ENCODE data around the gene WDR18.

WDR18 gene

DNA sequence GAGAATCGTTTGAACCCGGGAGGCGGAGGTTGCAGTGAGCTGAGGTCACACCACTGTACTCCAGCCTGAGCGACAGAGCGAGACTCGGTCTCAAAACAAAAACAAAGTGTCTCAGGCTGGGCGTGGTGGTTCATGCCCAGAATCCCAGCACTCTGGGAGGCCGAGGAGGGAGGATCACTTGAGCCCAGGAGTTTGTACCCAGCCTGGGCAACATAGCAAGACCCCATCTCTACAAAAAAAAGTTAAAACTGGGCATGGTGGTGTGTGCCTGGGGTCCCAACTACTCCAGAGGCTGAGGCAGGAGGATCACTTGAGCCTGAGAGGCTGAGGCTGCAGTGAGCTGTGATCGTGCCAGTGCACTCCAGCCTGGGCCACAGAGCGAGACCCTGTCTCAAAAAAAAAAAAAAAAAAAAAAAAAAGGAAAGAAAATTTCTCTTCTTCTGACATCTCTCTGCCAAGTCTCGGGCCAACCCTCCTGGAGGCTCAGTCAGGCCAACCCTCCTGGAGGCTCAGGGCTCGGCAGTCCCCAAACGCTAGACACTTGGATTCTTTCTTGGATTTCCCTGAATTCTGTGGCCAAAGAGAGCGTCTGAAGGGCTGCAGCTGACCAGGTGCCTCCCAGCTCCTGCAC lies 32.0 kb upstream of the WDR18 start:
- DNase-seq (ENCODE audit: insufficient read length, low spot score), result no peak
- TF ChIP-seq, protein P1, sequence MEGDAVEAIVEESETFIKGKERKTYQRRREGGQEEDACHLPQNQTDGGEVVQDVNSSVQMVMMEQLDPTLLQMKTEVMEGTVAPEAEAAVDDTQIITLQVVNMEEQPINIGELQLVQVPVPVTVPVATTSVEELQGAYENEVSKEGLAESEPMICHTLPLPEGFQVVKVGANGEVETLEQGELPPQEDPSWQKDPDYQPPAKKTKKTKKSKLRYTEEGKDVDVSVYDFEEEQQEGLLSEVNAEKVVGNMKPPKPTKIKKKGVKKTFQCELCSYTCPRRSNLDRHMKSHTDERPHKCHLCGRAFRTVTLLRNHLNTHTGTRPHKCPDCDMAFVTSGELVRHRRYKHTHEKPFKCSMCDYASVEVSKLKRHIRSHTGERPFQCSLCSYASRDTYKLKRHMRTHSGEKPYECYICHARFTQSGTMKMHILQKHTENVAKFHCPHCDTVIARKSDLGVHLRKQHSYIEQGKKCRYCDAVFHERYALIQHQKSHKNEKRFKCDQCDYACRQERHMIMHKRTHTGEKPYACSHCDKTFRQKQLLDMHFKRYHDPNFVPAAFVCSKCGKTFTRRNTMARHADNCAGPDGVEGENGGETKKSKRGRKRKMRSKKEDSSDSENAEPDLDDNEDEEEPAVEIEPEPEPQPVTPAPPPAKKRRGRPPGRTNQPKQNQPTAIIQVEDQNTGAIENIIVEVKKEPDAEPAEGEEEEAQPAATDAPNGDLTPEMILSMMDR (IDR thresholded peaks at IDR 0.05; ENCODE audit: insufficient read depth, missing control alignments), result no peak
- no peak for FAIRE-seq

DNA sequence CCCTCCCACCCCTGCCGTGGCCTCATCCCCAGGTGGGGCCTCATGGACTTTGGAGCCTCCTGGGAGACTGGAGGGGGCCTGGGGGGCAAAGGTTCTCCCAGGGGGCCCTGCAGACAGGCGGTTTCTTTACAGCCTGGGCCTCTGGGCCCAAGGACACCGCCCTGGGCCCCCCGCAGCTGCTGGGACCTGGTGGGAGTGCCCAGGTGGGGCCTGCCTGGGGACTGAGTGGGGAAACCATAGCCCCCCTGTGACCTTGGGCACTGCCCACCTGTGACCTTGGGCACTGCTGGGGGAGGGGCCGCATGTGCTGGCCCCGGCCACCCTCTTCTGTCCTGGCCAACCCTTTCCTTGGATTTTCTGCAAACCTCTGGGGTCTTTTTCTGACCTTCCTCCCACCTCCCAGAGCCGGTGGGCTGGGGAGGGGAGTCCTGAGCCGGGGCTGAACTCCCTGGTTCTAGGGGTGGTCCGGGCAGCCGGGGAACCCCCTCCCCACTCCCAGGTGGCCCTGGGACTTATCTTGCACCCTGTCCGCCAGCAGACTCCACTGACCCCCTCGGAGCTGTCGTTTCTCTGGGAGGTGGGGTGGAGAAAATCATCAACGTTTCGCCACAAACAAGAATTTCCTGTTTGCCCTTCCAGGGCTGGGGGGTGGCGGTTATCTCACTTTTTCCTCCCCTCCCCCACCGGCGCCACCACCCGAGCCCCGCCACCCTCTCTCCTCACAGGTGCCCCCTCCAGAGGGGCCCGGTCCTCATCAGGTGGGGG lies 31.3 kb upstream of the WDR18 start:
- DNase-seq (ENCODE audit: insufficient read length, low spot score) (no peak), FAIRE-seq (no peak)
- TF ChIP-seq, protein P1 (IDR thresholded peaks at IDR 0.05; ENCODE audit: insufficient read depth, missing control alignments), result no peak

DNA sequence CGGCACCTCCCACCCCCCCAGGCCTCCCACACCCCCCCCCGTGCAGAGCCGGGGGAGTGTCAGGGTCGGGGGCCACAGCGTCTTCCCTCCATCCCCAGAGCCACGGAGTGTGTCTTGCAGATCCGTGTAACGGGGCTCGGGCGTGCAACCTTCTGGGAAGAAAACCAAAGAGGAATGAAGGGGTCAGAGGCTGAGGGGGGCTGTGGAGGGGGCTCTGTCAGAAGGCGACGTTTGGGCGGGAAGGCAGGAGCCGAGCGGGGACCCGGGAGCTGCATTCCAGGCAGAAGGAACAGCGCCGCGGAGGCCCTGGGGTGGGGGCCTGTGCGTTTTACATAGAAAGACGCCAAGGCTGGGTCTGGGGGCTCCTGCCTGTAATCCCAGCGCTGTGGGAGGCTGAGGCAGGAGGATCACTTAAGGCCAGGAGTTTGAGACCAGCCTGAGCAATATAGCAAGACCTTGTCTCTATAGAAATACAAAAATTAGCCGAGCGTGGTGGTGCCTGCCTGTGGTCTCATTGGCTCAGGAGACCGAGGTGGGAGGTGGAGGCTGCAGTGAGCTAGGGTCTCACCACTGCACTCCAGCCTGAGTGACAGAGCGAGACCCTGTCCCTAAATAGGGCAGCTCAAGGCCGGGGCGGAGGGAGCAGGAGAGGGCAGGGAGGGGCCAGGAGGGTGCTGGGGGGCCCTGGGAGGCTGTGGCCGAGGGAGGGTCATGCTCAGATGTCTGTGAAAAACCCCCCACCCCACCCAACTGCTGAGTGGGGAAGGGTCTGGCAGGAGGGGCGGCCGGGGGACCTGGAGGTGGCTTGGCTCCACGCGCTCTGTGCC lies 30.5 kb upstream of the WDR18 start:
- DNase-seq (ENCODE audit: insufficient read length, low spot score) (no peak), FAIRE-seq (no peak)
- TF ChIP-seq, protein P1 (IDR thresholded peaks at IDR 0.05; ENCODE audit: insufficient read depth, missing control alignments), result no peak

DNA sequence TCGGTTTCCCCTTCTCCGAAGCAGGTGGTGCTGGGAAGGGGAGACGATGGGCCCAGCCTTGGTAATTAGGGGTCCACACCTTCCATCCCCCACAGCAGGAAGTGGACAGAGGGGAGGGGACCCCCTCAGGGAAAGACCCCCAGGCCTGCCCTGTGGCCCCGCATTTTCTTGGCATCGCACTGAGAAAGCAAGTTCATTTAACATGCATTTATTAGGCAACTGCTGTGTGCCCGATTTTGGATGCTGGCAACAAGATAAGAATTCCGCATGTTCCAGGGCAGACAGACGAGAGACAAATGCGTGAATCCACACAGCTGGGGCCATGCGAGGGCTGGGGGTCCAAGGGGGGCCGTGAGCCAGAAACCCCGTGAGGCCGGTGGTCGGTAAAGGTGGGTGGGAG lies 29.9 kb upstream of the WDR18 start:
- FAIRE-seq, result no peak
- no peak for DNase-seq (ENCODE audit: insufficient read length, low spot score)
- TF ChIP-seq, protein P1 (IDR thresholded peaks at IDR 0.05; ENCODE audit: insufficient read depth, missing control alignments), result no peak

DNA sequence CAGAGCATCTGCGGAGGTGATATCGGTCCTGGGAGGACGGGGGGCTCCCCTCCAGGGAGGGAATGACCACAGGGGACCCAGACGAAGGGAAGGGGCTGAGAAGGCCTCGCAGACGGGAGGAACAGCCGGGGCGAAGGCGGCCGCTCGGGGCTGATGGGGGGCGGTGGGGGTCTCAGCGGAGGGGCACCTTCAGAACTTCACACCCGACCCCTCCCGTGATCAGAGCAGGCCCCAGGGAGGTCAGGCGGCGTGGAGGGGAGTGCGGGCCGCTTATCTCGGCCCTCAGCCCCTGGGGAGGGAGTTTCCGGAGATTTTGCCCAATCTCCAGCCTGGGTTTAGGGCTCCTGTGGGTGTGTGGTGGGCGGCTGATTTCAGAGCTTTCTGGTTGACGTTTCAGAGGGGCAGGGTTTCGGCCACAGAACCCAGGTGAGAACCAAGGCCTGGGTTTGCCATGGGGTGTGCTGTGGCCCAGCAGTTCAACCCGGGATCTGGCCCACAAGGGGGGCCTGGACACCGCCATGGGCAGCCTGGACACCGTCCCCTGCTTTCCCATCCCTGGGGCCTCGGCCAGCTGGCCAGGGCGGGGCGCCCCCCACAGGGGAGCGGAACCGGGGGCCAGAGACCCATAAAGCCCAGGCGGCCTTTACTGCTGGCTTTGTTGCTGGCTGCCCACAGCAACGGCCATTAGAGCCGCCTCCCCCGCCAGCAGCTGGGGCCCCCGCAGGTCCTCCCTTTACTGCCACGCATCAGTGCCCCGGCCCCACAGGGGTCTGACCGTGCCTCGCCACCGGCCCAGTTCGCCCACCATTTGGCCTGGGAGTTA lies 29.3 kb upstream of the WDR18 start:
- DNase-seq (ENCODE audit: insufficient read length, low spot score) (no peak), FAIRE-seq (no peak)
- TF ChIP-seq, protein P1 (IDR thresholded peaks at IDR 0.05; ENCODE audit: insufficient read depth, missing control alignments), result no peak

DNA sequence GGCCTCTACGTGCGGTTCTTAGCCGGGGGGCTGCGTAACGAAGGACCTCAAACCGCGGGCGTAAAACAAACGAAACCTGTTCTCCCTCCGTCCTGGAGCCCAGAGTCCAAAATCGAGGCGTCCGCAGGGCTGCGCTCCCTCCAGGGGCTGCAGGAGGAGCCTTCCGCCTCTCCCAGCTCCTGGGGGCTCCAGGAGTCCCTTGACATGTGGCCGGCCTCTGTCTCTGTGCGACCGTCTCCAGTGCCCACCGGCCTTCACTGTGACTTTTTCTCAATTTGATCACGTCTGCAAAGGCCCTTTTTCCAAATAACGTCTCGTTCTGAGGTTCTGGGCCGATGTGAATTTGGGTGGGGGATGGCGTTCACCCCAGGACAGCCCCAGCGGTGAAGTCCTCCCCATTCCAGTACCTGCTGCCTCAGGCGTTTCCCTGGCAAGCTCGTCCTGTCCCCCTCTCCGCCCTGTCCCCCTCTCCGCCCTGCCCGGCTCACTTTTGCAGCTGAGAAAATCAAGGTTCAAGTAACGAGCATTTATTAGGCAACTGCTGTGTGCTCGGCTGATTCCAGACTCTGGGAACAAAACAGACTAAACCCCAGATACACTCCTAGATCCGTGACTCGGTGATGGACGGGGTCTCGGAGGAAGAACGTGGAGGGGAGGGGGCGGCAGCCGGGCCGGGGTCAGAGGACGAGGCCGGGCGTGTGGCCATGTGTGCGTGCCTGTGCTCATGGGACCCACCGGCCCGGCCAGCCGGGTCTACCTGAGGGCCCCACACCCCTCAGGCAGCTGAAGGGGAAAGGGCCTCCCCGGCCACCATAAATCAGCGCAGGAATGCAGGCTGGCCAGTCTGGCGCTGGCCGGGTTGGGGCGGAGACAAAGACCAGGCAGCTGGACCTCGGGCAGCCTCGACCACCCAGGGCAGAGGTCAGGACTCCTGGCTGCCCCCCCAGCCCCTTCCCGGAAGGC lies 28.1 kb upstream of the WDR18 start:
- TF ChIP-seq, protein P1 (IDR thresholded peaks at IDR 0.05; ENCODE audit: insufficient read depth, missing control alignments), result no peak
- FAIRE-seq (no peak), DNase-seq (ENCODE audit: insufficient read length, low spot score) (no peak)
